ENCODE measurements around the gene BCL2.

GRCh38 chr18:63368611-63369010, 49.0 kb upstream of the BCL2 start:
- TF ChIP-seq REST (IDR thresholded peaks at IDR 0.05; ENCODE audit: low read depth, low read length) (no peak), TCF12 (IDR thresholded peaks at IDR 0.05) (no peak), USF2 (IDR thresholded peaks at IDR 0.05; ENCODE audit: borderline replicate concordance, low read depth, low read length) (no peak), CTCF (IDR thresholded peaks at IDR 0.05) (no peak), FOXM1 (IDR thresholded peaks at IDR 0.05; ENCODE audit: low read depth) (no peak), MAX (IDR thresholded peaks at IDR 0.05; ENCODE audit: low read depth) (no peak), JUND (IDR thresholded peaks at IDR 0.05) (no peak), EZH2phosphoT487 (IDR thresholded peaks at IDR 0.05; ENCODE audit: borderline replicate concordance, low read depth) (no peak), POLR2AphosphoS5 (IDR thresholded peaks at IDR 0.05; ENCODE audit: low read depth, low read length) (no peak)

Measured in SK-N-SH (cell line).